H9 (cell line): ENCODE data around the gene TRPV6. TPM values are rescaled to one million over a fixed set of nuclear protein-coding genes. Genes with fewer than 3 reads are reported as not detected.

ENCODE experiments used
- DNase-seq: peaks from one replicate; pipeline ENCODE4 v3.0.0-alpha.2; 2017
- H2AFZ ChIP-seq: one replicate; pipeline ENCODE4 v1.6.1; 2013; ENCODE audit warnings: mild to moderate bottlenecking, low read length, control low read depth, moderate library complexity
- H2AK5ac ChIP-seq: 2 replicates; pipeline ENCODE4 v1.6.1; 2013; ENCODE audit warnings: low read length, control low read depth, mixed read lengths; ENCODE audit not compliant: insufficient read length
- H2BK120ac ChIP-seq: one replicate; pipeline ENCODE4 v1.6.1; 2013; ENCODE audit warnings: low read depth, mild to moderate bottlenecking, low read length, control low read depth, inconsistent platforms; ENCODE audit not compliant: poor library complexity, severe bottlenecking
- H2BK12ac ChIP-seq: 2 replicates; pipeline ENCODE4 v1.6.1; 2013; ENCODE audit warnings: low read length, control low read depth, mixed read lengths, low read depth; ENCODE audit not compliant: insufficient read length
- H2BK15ac ChIP-seq: 2 replicates; pipeline ENCODE4 v1.6.1; 2013; ENCODE audit warnings: low read depth, low read length, control low read depth
- H2BK20ac ChIP-seq: one replicate; pipeline ENCODE4 v1.6.1; 2013; ENCODE audit warnings: low read depth, mild to moderate bottlenecking, low read length, control low read depth, inconsistent platforms; ENCODE audit not compliant: poor library complexity, severe bottlenecking
- H2BK5ac ChIP-seq: 2 replicates; pipeline ENCODE4 v1.6.1; 2013; ENCODE audit warnings: low read length, control low read depth, mixed read lengths; ENCODE audit not compliant: insufficient read length
- H3K14ac ChIP-seq: 2 replicates; pipeline ENCODE4 v1.6.1; 2013; ENCODE audit warnings: low read length, control low read depth; ENCODE audit not compliant: insufficient read depth
- H3K18ac ChIP-seq: 2 replicates; pipeline ENCODE4 v1.6.1; 2013; ENCODE audit warnings: low read depth, mild to moderate bottlenecking, mixed read lengths, low read length, control low read depth; ENCODE audit not compliant: insufficient read length
- H3K23ac ChIP-seq: 2 replicates; pipeline ENCODE4 v1.6.1; 2013; ENCODE audit warnings: low read length, control low read depth, mixed read lengths, low read depth; ENCODE audit not compliant: insufficient read length
- H3K23me2 ChIP-seq: 2 replicates; pipeline ENCODE4 v1.6.1; 2013; ENCODE audit warnings: low read depth, mild to moderate bottlenecking, mixed read lengths, low read length, control low read depth; ENCODE audit not compliant: insufficient read length, poor library complexity, severe bottlenecking
- H3K27ac ChIP-seq: 2 replicates; pipeline ENCODE4 v1.5.1; 2013; ENCODE audit warnings: low read length, control low read depth, mixed read lengths, low read depth; ENCODE audit not compliant: insufficient read length
- H3K27me3 ChIP-seq: 2 replicates; pipeline ENCODE4 v1.6.1; 2013; ENCODE audit warnings: low read length, control low read depth, inconsistent platforms; ENCODE audit not compliant: insufficient read depth
- H3K4ac ChIP-seq: 2 replicates; pipeline ENCODE4 v1.6.1; 2013; ENCODE audit warnings: low read depth, mild to moderate bottlenecking, control low read depth, inconsistent platforms, low read length, moderate library complexity
- H3K4me1 ChIP-seq: 2 replicates; pipeline ENCODE4 v1.6.1; 2013; ENCODE audit warnings: low read length, control low read depth, inconsistent platforms; ENCODE audit not compliant: insufficient read depth
- H3K4me2 ChIP-seq: 2 replicates; pipeline ENCODE4 v1.6.1; 2013; ENCODE audit warnings: low read length, control low read depth, mixed read lengths; ENCODE audit not compliant: insufficient read length, insufficient read depth
- H3K56ac ChIP-seq: 2 replicates; pipeline ENCODE4 v1.6.1; 2013; ENCODE audit warnings: low read depth, mild to moderate bottlenecking, mixed read lengths, low read length, control low read depth; ENCODE audit not compliant: insufficient read length
- H3K79me1 ChIP-seq: 2 replicates; pipeline ENCODE4 v1.6.1; 2013; ENCODE audit warnings: low read depth, mild to moderate bottlenecking, moderate library complexity, low read length, control low read depth, inconsistent platforms; ENCODE audit not compliant: insufficient read depth, poor library complexity, severe bottlenecking
- H3K79me2 ChIP-seq: 2 replicates; pipeline ENCODE4 v1.6.1; 2013; ENCODE audit warnings: low read length, control low read depth, inconsistent platforms; ENCODE audit not compliant: insufficient read depth
- H3K9ac ChIP-seq: 2 replicates; pipeline ENCODE4 v1.6.1; 2013; ENCODE audit warnings: low read length, control low read depth, mixed read lengths; ENCODE audit not compliant: insufficient read length; ENCODE audit errors: extremely low read depth
- H3K9me3 ChIP-seq: one replicate; pipeline ENCODE4 v1.6.1; 2013; ENCODE audit warnings: low read depth, low read length, inconsistent platforms; ENCODE audit not compliant: control insufficient read depth
- H3T11ph ChIP-seq: one replicate; pipeline ENCODE4 v1.6.1; 2013; ENCODE audit warnings: mild to moderate bottlenecking, low read length, control low read depth, inconsistent platforms
- H4K20me1 ChIP-seq: one replicate; pipeline ENCODE4 v1.6.1; 2013; ENCODE audit not compliant: control insufficient read depth, insufficient read length, insufficient read depth
- H4K5ac ChIP-seq: 2 replicates; pipeline ENCODE4 v1.6.1; 2013; ENCODE audit warnings: low read depth, mild to moderate bottlenecking, mixed read lengths, low read length, control low read depth; ENCODE audit not compliant: insufficient read length
- H4K8ac ChIP-seq: replicated peaks from 2 replicates; pipeline ENCODE4 v1.6.1; 2013; ENCODE audit warnings: low read length, control low read depth, mixed read lengths, low read depth; ENCODE audit not compliant: insufficient read length
- H4K91ac ChIP-seq: 2 replicates; pipeline ENCODE4 v1.6.1; 2013; ENCODE audit warnings: low read depth, mild to moderate bottlenecking, moderate library complexity, mixed read lengths, low read length, control low read depth; ENCODE audit not compliant: insufficient read length
- H3K27ac Mint-ChIP-seq, 3 experiments: 2 replicates in 2 of 3; 3 replicates in 1 of 3; pipeline ENCODE4 v1.8.0; 2020 to 2021; ENCODE audit warnings: mixed read lengths in 3 of 3, mild to moderate bottlenecking in 1 of 3, moderate library complexity in 1 of 3
- H3K27me3 Mint-ChIP-seq: 2 replicates; pipeline ENCODE4 v1.8.0; 2021; ENCODE audit warnings: low read depth, mild to moderate bottlenecking, moderate library complexity, mixed read lengths
- H3K36me3 Mint-ChIP-seq, 3 experiments: 2 replicates in 2 of 3; 3 replicates in 1 of 3; pipeline ENCODE4 v1.8.0; 2020 to 2021; ENCODE audit warnings: low read depth in 3 of 3, mixed read lengths in 3 of 3; ENCODE audit not compliant: insufficient read depth in 1 of 3
- H3K4me1 Mint-ChIP-seq, 2 experiments: 2 replicates each; pipeline ENCODE4 v1.8.0; 2020; ENCODE audit warnings: mixed read lengths in 2 of 2
- H3K4me3 Mint-ChIP-seq, 2 experiments: 2 replicates in 1 of 2; 3 replicates in 1 of 2; pipeline ENCODE4 v1.8.0; 2020 to 2021; ENCODE audit warnings: mild to moderate bottlenecking in 2 of 2, mixed read lengths in 2 of 2, moderate library complexity in 1 of 2
- H3K9me3 Mint-ChIP-seq, 2 experiments: 2 replicates in 1 of 2; 3 replicates in 1 of 2; pipeline ENCODE4 v1.8.0; 2020; ENCODE audit warnings: mild to moderate bottlenecking in 2 of 2, mixed read lengths in 2 of 2, moderate library complexity in 1 of 2
- CTCF ChIP-seq: fragments of 200-600 bp; sonication (generic); conservative IDR thresholded peaks from 3 replicates; pipeline ENCODE4 v1.8.0; 2021; ENCODE audit warnings: antibody characterized with exemption, mild to moderate bottlenecking
- WGBS: extraction: QIAGEN DNeasy Blood & Tissue Kit; methylation state at CpG from one replicate; pipeline ENCODE4 v1.1.7; 2013; ENCODE audit warnings: missing lambda C conversion rate, low lambda C conversion rate, mixed read lengths; ENCODE audit not compliant: insufficient read length; ENCODE audit errors: extremely low coverage; 5-methylcytosine and 5-hydroxymethylcytosine counted together
- total RNA-seq: library from RNA; stranded (reverse); gene quantifications from 2 replicates; pipeline ENCODE4 v1.2.1, GENCODE V29; 2021

Gene TRPV6
- total RNA-seq, 1 experiment from 2014 or later, result 0.61 TPM

- Histone ChIP-seq H3K18ac (no peak overlapping the region), H4K8ac (no peak overlapping the region), H3K79me1 (no peaks in the 10 kb centered on the region), H3K4ac (no peak overlapping the region), H3K56ac (no peak overlapping the region), H3K4me1 (no peaks in the 10 kb centered on the region), H3K27ac (no peak overlapping the region), H4K5ac (no peak overlapping the region), H2AFZ (no peak overlapping the region), H3K9ac (no peak overlapping the region), H2BK15ac (no peak overlapping the region), H3K23me2 (no peaks in the 10 kb centered on the region), H4K20me1 (no peaks in the 10 kb centered on the region), H2BK120ac (no peak overlapping the region), H2BK20ac (no peak overlapping the region), H3K14ac (no peak overlapping the region), H3K23ac (no peak overlapping the region), H2AK5ac (no peak overlapping the region), H2BK5ac (no peak overlapping the region), H3T11ph (no peak overlapping the region), H3K9me3 (no peaks in the 10 kb centered on the region), H4K91ac (no peak overlapping the region), H2BK12ac (no peak overlapping the region), H3K79me2 (no peaks in the 10 kb centered on the region), H3K27me3 (no peaks in the 10 kb centered on the region), H3K4me2 (no peak overlapping the region)
- Mint-ChIP-seq H3K36me3 (no peaks in the 10 kb centered on the region), H3K27ac (no peak overlapping the region), H3K4me1 (peaks cover 4 to 7% of the 10 kb centered on the region in 2 experiments), H3K9me3 (0 out of 5 replicates have a peak, but pooled peaks cover 0 to 3% of the 10 kb centered on the region in 2 experiments), H3K27me3 (peaks cover 15% of the 10 kb centered on the region), H3K4me3 (no peak overlapping the region)
- WGBS, result no CpG with 5 or more reads among the region's 2 CpGs
- DNase-seq, result no peak
- no peak for TF ChIP-seq CTCF
These were observed 31.0 kb upstream of the TRPV6 start for GRCh38 chr7:142916508-142916907.
